ENCODE data around the gene IGFL1. TPM values are rescaled to one million over a fixed set of nuclear protein-coding genes. Genes with fewer than 3 reads are reported as not detected.

The IGFL1 gene
- total and polyA plus RNA-seq, 2 experiments from 2014 or later: not detected

- TF ChIP-seq ZNF462 (CRISPR knock-in tag; IDR thresholded peaks at IDR 0.05) (no peak), JUNB (IDR thresholded peaks at IDR 0.05; ENCODE audit: unreplicated experiment) (no peak), CREB1 (CRISPR knock-in tag; IDR thresholded peaks at IDR 0.05; ENCODE audit: low read depth) (no peak), ZNF331 (CRISPR knock-in tag; IDR thresholded peaks at IDR 0.05; ENCODE audit: low read depth) (no peak)
These were observed 33.0 kb upstream of the IGFL1 start (continued) for GRCh38 chr19:46196410-46197124.

DNA sequence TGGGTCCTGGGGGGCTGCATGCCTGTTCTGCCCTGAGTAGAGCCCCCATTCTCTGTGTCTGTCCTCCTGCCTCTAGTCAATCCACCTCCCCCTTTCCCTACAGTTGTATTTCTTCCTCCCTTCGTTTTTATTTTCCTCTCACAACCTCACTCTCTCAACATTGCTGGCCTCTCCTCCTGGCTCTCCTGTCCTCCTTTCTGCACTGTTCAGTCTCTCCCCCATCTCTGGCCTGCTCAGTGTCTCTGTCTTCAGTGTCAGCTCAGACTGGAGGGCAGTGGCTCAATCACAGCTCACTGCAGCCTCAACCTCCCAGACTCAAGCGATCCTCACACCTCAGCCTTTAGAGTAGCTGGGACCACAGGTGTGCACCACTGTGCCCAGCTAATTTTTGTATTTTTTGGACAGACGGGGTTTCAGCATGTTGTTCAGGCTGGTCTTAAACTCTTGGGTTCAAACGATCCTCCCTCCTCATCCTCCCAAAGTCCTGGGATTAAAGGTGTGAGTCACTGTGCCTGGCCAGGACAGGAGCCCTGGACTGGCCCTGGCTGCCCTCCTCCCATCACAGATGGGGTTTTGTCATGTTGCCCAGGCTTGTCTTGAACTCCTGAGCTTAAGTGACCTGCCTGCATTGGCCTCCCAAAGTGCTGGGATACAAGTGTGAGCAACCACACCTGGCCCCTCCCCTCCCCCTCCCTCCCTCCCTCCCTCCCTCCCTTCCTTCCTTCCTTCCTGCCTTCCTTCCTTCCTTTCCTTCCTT, 32.0 kb upstream of the IGFL1 start:
- Mint-ChIP-seq H3K4me1 (no peaks in the 10 kb centered on the region; the same call in 2 of the 3 replicates), H3K27ac (no peak overlapping the region), H3K4me3 (no peak overlapping the region), H3K27me3 (ENCODE audit: insufficient read depth, low read depth, poor library complexity) (peaks cover 7% of the 10 kb centered on the region), H3K36me3 (ENCODE audit: low read depth) (peaks cover 5% of the 10 kb centered on the region; the same call in 2 of the 3 replicates), H3K9me3 (peaks cover 15% of the 10 kb centered on the region; the same call in 2 of the 3 replicates)
- Histone ChIP-seq H3K4me1 (ENCODE audit: insufficient read depth) (no peaks in the 10 kb centered on the region), H3K36me3 (ENCODE audit: insufficient read depth) (no peaks in the 10 kb centered on the region), H3K4me3 (no peak overlapping the region), H3K27me3 (ENCODE audit: insufficient read depth) (no peaks in the 10 kb centered on the region), H3K4me2 (no peak overlapping the region), H2AFZ (no peak overlapping the region), H3F3A (replicated peaks; ENCODE audit: low read depth) (no peaks in the 10 kb centered on the region), H3K9me2 (ENCODE audit: insufficient read depth) (no peaks in the 10 kb centered on the region), H4K20me1 (replicated peaks; ENCODE audit: insufficient read depth) (no peaks in the 10 kb centered on the region), H3K79me2 (replicated peaks; ENCODE audit: insufficient read depth) (no peaks in the 10 kb centered on the region), H3K27ac (ENCODE audit: low read depth) (no peak overlapping the region)
- DNase-seq (ENCODE audit: low spot score): no peak
- TF ChIP-seq ZNF331 (CRISPR knock-in tag; IDR thresholded peaks at IDR 0.05; ENCODE audit: low read depth) (no peak), EZH2phosphoT487 (IDR thresholded peaks at IDR 0.05; ENCODE audit: unreplicated experiment) (no peak), REST (IDR thresholded peaks at IDR 0.05; ENCODE audit: unreplicated experiment) (no peak), CTCF (conservative IDR thresholded peaks at IDR 0.05; ENCODE audit: low read depth in 2 of 2) (no peak)
- no peak for ATAC-seq
